HepG2 (cell line): ENCODE measurements around the gene LGALS1. TPM values are rescaled to one million over a fixed set of nuclear protein-coding genes. Genes with fewer than 3 reads are reported as not detected.

Experiments
- ARHGAP35 ChIP-seq: sonication (generic); formaldehyde crosslinking; IDR thresholded peaks from 2 replicates; pipeline ENCODE4 v1.9.0; 2022; ENCODE audit warnings: mild to moderate bottlenecking, inconsistent platforms, moderate library complexity, missing genetic modification reagents, borderline replicate concordance
- CEBPB ChIP-seq: IDR thresholded peaks from 2 replicates; pipeline ENCODE4 v1.6.1; 2011; ENCODE audit warnings: low read depth, low read length, improper control_type of control experiment, borderline replicate concordance
- CREB1 ChIP-seq, 2 experiments: fragments of 450-650 bp in 1 of 2; IDR thresholded peaks; 2 replicates each; pipeline ENCODE4 v1.6.1; 2016 to 2017; ENCODE audit warnings: control low read depth in 1 of 2, mild to moderate bottlenecking in 1 of 2, missing compliant biosample characterization in 1 of 2, missing genetic modification characterization in 1 of 2
- GPN1 ChIP-seq: sonication (generic); formaldehyde crosslinking; IDR thresholded peaks from 2 replicates; pipeline ENCODE4 v1.5.1; 2020; ENCODE audit warnings: missing genetic modification reagents, borderline replicate concordance
- GTF3A ChIP-seq: sonication (generic); formaldehyde crosslinking; conservative IDR thresholded peaks from 2 replicates; pipeline ENCODE4 v1.4.0; 2020; ENCODE audit warnings: mild to moderate bottlenecking, missing genetic modification reagents
- HDAC1 ChIP-seq: sonication (generic); formaldehyde crosslinking; IDR thresholded peaks from 2 replicates; pipeline ENCODE4 v1.5.1; 2020; ENCODE audit warnings: mild to moderate bottlenecking, missing genetic modification reagents
- JUN ChIP-seq: sonication (generic); formaldehyde crosslinking; IDR thresholded peaks from 2 replicates; pipeline ENCODE4 v1.4.0; 2020; ENCODE audit warnings: mild to moderate bottlenecking, missing genetic modification reagents
- KDM5A ChIP-seq: fragments of 200-600 bp; sonication (generic); IDR thresholded peaks from 2 replicates; pipeline ENCODE4 v1.7.0; 2018; ENCODE audit warnings: antibody characterized with exemption, mild to moderate bottlenecking, low read length, borderline replicate concordance
- KDM5B ChIP-seq: sonication (generic); formaldehyde crosslinking; IDR thresholded peaks from 2 replicates; pipeline ENCODE4 v1.4.0; 2020; ENCODE audit warnings: missing genetic modification reagents, mild to moderate bottlenecking, borderline replicate concordance
- KLF15 ChIP-seq: sonication (generic); formaldehyde crosslinking; IDR thresholded peaks from 2 replicates; pipeline ENCODE4 v1.8.1; 2023; ENCODE audit warnings: borderline replicate concordance, mild to moderate bottlenecking, inconsistent platforms, missing genetic modification reagents, mixed read lengths
- MLLT10 ChIP-seq: sonication (generic); formaldehyde crosslinking; IDR thresholded peaks from 2 replicates; pipeline ENCODE4 v1.4.0; 2020; ENCODE audit warnings: missing genetic modification reagents
- MXD4 ChIP-seq: IDR thresholded peaks from 2 replicates; pipeline ENCODE4 v1.6.1; 2016; ENCODE audit warnings: mild to moderate bottlenecking, missing biosample characterization, missing genetic modification reagents
- NFE2 ChIP-seq: sonication (generic); formaldehyde crosslinking; IDR thresholded peaks from 2 replicates; pipeline ENCODE4 v1.4.0; 2020; ENCODE audit warnings: missing genetic modification reagents
- NFIB ChIP-seq: sonication (generic); formaldehyde crosslinking; IDR thresholded peaks from 2 replicates; pipeline ENCODE4 v1.9.0; 2021; ENCODE audit warnings: missing genetic modification reagents, mild to moderate bottlenecking, borderline replicate concordance
- REL ChIP-seq: sonication (generic); formaldehyde crosslinking; conservative IDR thresholded peaks from 2 replicates; pipeline ENCODE4 v1.8.0; 2022; ENCODE audit warnings: mild to moderate bottlenecking, missing genetic modification reagents, moderate library complexity
- RELA ChIP-seq: sonication (generic); formaldehyde crosslinking; IDR thresholded peaks from 2 replicates; pipeline ENCODE4 v1.4.0; 2020; ENCODE audit warnings: missing genetic modification reagents
- TAF1 ChIP-seq: sonication (generic); formaldehyde crosslinking; IDR thresholded peaks from 2 replicates; pipeline ENCODE4 v1.4.0; 2020; ENCODE audit warnings: missing genetic modification reagents
- TCF12 ChIP-seq, 2 experiments: fragments of 450-650 bp in 1 of 2; sonication (generic) in 1 of 2; formaldehyde crosslinking in 1 of 2; IDR thresholded peaks; 2 replicates each; pipeline versions ENCODE4 v1.6.1 to v1.8.0; 2017 to 2022; ENCODE audit warnings: antibody characterized with exemption in 1 of 2, mild to moderate bottlenecking in 1 of 2, missing genetic modification reagents in 1 of 2, moderate library complexity in 1 of 2
- TEAD2 ChIP-seq: sonication (generic); formaldehyde crosslinking; IDR thresholded peaks from 2 replicates; pipeline ENCODE4 v1.9.0; 2021; ENCODE audit warnings: missing genetic modification reagents
- TFDP1 ChIP-seq: IDR thresholded peaks from 2 replicates; pipeline ENCODE4 v1.6.1; 2016; ENCODE audit warnings: missing compliant biosample characterization, missing genetic modification reagents, borderline replicate concordance
- TGIF2 ChIP-seq: IDR thresholded peaks from 2 replicates; pipeline ENCODE4 v1.6.1; 2016; ENCODE audit warnings: control low read depth, missing compliant biosample characterization
- U2AF1 ChIP-seq: fragments of 200-400 bp; formaldehyde crosslinking; optimal IDR thresholded peaks from 2 replicates; pipeline ENCODE3; 2017; ENCODE audit warnings: mild to moderate bottlenecking, low read depth, low read length
- ZFP37 ChIP-seq: sonication (generic); formaldehyde crosslinking; IDR thresholded peaks from 2 replicates; pipeline ENCODE4 v1.4.0; 2020; ENCODE audit warnings: missing genetic modification reagents, borderline replicate concordance
- ZFP90 ChIP-seq: sonication (generic); formaldehyde crosslinking; IDR thresholded peaks from 2 replicates; pipeline ENCODE4 v1.8.0; 2022; ENCODE audit warnings: missing genetic modification reagents, mild to moderate bottlenecking, inconsistent platforms, borderline replicate concordance
- ZKSCAN1 ChIP-seq: fragments of 150-350 bp; IDR thresholded peaks from 2 replicates; pipeline ENCODE4 v1.6.1; 2014; ENCODE audit warnings: low read length
- ZNF501 ChIP-seq: sonication (generic); formaldehyde crosslinking; IDR thresholded peaks from 2 replicates; pipeline ENCODE4 v1.5.1; 2020; ENCODE audit warnings: mild to moderate bottlenecking, moderate library complexity, missing genetic modification reagents
- ZNF850 ChIP-seq: sonication (generic); formaldehyde crosslinking; conservative IDR thresholded peaks from 2 replicates; pipeline ENCODE4 v1.9.0; 2021; ENCODE audit warnings: mild to moderate bottlenecking, missing genetic modification reagents
- polyA plus RNA-seq, 8 experiments: library from polyadenylated mRNA; depleted of rRNA in 3 of 8; stranded (reverse) in 7 of 8; unstranded in 1 of 8; fragments of >200 nt; fragmentation: Illumina TruSeq in 4 of 8; extraction: Trizol in 4 of 8; gene quantifications; 2 replicates each; pipeline versions ENCODE4 v1.2.1 to v1.2.3, GENCODE V29; 2011 to 2016; ENCODE audit warnings: low read depth in 4 of 8, missing spikeins in 1 of 8, mixed read lengths in 1 of 8; ENCODE audit not compliant: insufficient read depth in 1 of 8
- total RNA-seq, 5 experiments: library from RNA; depleted of rRNA; stranded (reverse); fragments of >200 nt; fragmentation: Illumina TruSeq; extraction: Trizol; gene quantifications; 2 replicates each; pipeline ENCODE4 v1.2.3, GENCODE V29; 2016; ENCODE audit warnings: low read depth in 1 of 5
- TF ChIP-seq, protein P1 (sequence below): sonication (generic); formaldehyde crosslinking; conservative IDR thresholded peaks from 2 replicates; pipeline ENCODE4 v1.4.0; 2020; ENCODE audit warnings: missing genetic modification reagents
- TF ChIP-seq, protein P2 (sequence below): IDR thresholded peaks from 2 replicates; pipeline ENCODE4 v1.6.1; 2012; ENCODE audit warnings: inconsistent platforms

The LGALS1 gene
- total and polyA plus RNA-seq, 2 of the 13 experiments (the other 11 are each of a cell fraction or from before 2014, with no cell fraction given) = 103 to 858 TPM

GRCh38 chr22:37661160-37661924 lies 14.1 kb upstream of the LGALS1 start (continued):
- TF ChIP-seq ZNF501 (0 out of 2 replicates have a peak, but pooled peaks have one; percentile 39), NFIB (CRISPR knock-in tag) (no peak), KLF15 (CRISPR knock-in tag) (no peak), TEAD2 (CRISPR knock-in tag) (no peak), GPN1 (CRISPR knock-in tag) (no peak), CREB1 (IDR thresholded peaks at IDR 0.05) (peak; percentile 94), CREB1 (CRISPR knock-in tag; IDR thresholded peaks at IDR 0.05) (peak; percentile 47; the same call in 1 of the 2 replicates), ZFP90 (peak; percentile 26; the same call in 1 of the 2 replicates), CEBPB (no peak), NFE2 (CRISPR knock-in tag) (no peak), GTF3A (CRISPR knock-in tag) (no peak), KDM5A (no peak), MLLT10 (CRISPR knock-in tag) (no peak), TCF12 (IDR thresholded peaks at IDR 0.05) (no peak), TCF12 (CRISPR knock-in tag; IDR thresholded peaks at IDR 0.05) (no peak), MXD4 (0 out of 2 replicates have a peak, but pooled peaks have one; percentile 43), HDAC1 (CRISPR knock-in tag) (peak; percentile 80), ZNF850 (CRISPR knock-in tag) (no peak), TAF1 (CRISPR knock-in tag) (no peak), TFDP1 (no peak), RELA (CRISPR knock-in tag) (no peak), KDM5B (CRISPR knock-in tag) (no peak), JUN (CRISPR knock-in tag) (peak; percentile 32; the same call in 1 of the 2 replicates), ARHGAP35 (no peak), TGIF2 (peak; percentile 90), ZKSCAN1 (peak; percentile 23; the same call in 1 of the 2 replicates), U2AF1 (no peak), REL (CRISPR knock-in tag) (no peak), ZFP37 (CRISPR knock-in tag) (no peak)
- TF ChIP-seq, protein P1, sequence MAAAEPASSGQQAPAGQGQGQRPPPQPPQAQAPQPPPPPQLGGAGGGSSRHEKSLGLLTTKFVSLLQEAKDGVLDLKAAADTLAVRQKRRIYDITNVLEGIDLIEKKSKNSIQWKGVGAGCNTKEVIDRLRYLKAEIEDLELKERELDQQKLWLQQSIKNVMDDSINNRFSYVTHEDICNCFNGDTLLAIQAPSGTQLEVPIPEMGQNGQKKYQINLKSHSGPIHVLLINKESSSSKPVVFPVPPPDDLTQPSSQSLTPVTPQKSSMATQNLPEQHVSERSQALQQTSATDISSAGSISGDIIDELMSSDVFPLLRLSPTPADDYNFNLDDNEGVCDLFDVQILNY (CRISPR knock-in tag) = no peak
- TF ChIP-seq, protein P2, sequence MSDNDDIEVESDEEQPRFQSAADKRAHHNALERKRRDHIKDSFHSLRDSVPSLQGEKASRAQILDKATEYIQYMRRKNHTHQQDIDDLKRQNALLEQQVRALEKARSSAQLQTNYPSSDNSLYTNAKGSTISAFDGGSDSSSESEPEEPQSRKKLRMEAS = peak; percentile 48; the same call in 1 of the 2 replicates
